Measurements from ENCODE around the gene ASAP3.

Gene ASAP3

GRCh38 chr1:23448846-23449245 lies 35.1 kb downstream of the ASAP3 start:
- DNase-seq = no peak

GRCh38 chr1:23446661-23447310 lies 37.2 kb downstream of the ASAP3 start:
- peak; percentile 33 for DNase-seq

- no peak for DNase-seq
Measured at GRCh38 chr1:23444596-23445390, 39.2 kb downstream of the ASAP3 start.

DNA sequence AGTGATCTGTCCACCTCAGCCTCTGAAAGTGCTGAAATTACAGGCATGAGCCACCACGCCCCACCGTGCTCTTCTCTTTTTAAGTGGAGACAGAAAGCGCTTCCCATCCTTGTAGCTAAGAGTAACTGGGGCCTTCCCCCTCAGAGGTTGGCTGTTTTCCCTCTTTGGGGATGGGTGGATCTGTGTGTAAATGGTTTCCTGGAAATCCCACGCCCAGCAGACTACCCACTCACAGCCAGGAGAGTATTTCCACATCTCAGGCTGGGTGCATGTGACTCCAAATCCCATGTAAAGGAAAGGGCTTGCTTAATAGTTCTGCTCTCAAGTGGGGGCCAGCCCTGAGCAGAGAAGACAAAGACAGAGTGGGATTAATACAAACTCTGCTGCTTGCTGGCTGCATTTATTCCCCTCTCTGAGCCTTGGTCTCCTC lies 39.9 kb downstream of the ASAP3 start:
- no peak for DNase-seq

DNA sequence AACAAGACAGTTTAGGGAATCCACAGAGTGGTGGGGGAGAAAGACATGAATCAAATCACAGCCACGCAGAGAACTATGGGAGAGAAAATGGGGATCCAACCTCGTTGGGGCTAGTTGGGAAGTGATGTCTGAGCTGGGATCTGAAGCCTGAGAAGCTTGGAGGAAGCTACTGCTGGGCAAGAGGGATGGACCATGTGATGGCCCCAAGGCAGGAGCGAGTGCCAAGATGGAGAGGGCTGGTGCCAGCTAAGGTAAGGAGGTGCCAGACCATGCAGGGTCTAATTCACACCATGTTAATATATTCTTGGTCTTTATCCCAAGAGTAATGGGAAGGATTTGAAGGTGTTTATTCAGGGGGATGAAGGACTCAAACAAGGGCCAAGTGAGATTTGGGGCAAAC lies 41.2 kb downstream of the ASAP3 start:
- no peak for DNase-seq

DNA sequence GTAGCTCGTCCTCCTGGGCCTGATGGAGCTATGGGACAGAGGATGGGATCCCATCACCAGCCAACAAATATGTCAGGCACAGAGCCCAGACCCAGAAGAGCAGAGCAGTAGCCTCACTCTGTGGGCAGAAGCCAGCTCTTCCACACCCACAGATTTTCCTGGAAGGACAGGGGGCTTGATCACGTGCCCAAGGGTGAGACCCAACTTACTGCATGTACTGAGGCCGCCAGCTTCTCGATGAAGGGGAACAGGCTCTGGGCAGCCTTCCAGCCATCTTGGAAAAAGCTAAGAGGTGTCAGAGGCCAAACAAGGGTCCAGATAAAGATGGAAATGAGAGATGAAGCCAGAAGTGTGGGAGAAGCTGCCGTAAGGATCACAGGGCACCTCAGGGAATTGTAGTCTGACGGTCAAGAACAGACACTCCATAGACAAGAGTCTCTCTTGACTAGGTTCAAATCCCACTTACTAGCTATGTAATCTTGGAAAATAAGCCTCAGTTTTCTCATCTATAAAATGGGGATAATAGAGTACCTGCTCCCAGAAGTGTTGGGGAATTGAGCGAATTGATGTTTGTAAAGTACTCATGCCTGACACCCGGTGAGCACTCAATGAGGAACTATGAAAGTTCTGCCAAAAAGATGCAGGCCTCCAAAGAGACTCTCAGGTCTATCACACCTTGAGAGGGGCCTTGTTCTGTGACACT lies 42.4 kb downstream of the ASAP3 start:
- no peak for DNase-seq

DNA sequence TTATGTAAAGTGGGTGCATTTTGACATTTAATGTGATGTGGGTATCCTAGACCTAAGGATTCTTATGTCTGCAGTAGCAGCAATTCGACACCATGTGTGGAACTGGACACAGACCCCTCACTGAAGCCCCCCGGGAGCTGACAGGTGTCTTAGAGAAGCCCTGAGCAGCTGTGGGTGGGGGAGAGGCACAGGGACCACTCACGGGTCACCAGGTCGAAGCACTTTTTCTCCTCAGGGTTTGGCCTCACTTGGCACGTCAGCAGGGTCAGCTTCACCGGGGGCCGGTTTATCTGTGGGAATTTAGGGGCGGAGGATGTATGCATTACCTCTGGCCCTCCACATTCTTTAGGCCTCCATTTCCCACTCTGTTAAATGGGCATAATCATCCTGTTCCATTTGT lies 45.4 kb downstream of the ASAP3 start:
- no peak for DNase-seq

DNA sequence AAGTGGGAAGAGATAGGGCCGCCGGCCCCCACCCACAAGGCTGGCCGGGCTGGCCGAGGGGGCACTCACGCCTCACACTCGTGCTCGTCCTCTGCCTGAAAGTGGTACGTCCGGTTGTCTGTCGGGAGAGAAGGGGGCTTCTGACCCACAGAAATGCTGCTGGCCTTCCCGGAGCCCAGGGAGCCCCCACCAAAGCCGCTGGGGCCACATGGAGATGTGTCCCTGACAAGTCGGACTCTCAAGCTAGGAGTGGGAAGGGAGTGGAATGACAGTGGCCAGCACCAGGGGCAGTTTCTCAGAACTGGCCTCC lies 46.7 kb downstream of the ASAP3 start:
- no peak for DNase-seq

- DNase-seq = no peak
Measured at GRCh38 chr1:23436520-23437354, 47.2 kb downstream of the ASAP3 start.

GRCh38 chr1:23434260-23434775 lies 49.7 kb downstream of the ASAP3 start:
- no peak for DNase-seq

GRCh38 chr1:23433122-23433521 lies 50.9 kb downstream of the ASAP3 start:
- DNase-seq = no peak

GRCh38 chr1:23431431-23431830 lies 52.5 kb downstream of the ASAP3 start:
- DNase-seq = no peak

GRCh38 chr1:23430803-23431202 lies 53.2 kb downstream of the ASAP3 start:
- no peak for DNase-seq

DNA sequence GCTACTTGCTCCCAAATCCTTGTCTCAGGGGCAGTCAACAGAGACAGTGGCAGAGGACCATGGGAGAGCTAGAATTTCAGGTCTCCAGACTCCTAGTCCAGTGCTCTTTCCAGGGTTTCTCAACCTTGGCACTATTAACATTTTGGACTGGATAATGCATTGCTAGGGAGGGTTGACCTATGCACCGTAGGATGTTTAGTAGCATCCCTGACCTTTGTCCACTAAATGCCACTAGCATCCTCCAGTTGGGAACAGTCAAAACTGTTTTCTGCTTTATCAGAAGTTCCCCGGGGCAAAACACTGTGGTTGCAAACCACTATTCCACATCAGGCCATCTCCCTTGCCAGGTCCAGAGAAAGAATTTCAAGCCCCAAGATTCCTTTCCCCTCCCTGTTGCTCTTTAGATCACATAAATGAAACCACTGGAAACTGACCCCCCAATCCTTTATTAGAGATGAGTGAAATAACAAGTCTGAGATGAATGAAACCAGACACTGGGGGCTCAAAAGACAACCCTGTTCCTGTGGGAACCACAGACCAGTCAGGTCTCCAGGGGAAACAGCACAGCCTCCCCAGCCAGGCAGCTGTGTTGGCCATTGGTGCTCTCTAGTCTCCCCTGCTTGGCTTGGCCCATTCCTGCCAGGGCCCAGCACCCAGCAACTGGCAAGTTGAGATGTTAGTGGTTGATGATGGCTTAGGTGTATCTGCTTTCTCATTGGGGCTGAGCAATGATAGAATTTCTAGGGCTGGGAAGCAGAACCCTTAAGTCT lies 55.7 kb downstream of the ASAP3 start:
- DNase-seq = no peak

DNA sequence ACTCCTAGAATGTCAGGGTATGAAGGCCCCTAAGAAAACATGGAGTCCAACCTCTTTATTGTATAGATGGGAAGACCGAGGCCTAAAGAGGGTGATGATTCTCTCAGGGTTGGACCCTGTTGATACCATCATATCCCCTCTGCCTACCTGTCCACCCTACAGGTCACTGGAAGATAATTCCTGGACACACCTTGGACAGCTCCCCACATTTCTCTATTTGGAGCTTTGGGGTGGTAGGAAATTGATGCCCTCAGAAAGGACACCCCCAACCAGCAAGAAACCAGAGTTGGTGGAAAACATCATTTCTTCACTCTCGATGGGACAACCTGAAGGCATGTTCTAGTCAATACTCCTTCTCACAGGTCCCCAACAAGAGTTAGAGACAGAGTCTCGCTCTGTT lies 56.4 kb downstream of the ASAP3 start:
- no peak for DNase-seq

DNA sequence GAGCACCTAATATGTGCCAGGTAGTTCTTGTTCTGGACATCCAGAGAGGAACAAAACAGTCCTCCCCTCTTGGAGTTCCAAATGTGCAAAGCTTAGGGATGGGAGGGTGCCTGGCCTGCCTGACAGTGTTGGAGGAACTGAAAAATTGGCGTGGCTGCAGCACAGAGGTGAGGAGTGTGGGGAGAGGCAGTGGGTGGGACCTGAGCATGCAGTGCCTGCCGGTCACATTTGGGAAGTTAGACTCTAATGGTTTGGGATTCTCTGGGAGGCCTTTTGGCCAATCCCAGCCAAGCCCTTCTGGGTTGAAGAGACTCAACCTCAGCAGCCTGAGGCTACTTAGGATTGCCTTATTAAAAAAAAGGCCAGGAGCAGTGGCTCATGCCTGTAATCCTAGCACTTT lies 57.2 kb downstream of the ASAP3 start:
- DNase-seq = no peak

DNA sequence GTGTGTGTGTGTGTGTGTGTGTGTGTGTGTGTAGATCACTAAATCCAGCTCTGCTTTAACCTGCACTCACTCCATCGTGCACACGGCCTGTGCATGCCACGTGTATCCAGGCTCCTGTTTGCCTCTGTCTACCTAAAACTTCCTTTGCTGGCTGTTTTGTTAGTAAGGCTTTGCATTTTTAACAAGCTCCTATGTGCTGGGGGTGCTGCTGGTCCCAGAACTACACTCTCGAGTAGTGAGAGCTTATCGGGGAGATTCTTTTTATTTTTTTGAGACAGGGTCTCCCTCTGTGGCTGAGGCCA lies 58.8 kb downstream of the ASAP3 start:
- no peak for DNase-seq

DNA sequence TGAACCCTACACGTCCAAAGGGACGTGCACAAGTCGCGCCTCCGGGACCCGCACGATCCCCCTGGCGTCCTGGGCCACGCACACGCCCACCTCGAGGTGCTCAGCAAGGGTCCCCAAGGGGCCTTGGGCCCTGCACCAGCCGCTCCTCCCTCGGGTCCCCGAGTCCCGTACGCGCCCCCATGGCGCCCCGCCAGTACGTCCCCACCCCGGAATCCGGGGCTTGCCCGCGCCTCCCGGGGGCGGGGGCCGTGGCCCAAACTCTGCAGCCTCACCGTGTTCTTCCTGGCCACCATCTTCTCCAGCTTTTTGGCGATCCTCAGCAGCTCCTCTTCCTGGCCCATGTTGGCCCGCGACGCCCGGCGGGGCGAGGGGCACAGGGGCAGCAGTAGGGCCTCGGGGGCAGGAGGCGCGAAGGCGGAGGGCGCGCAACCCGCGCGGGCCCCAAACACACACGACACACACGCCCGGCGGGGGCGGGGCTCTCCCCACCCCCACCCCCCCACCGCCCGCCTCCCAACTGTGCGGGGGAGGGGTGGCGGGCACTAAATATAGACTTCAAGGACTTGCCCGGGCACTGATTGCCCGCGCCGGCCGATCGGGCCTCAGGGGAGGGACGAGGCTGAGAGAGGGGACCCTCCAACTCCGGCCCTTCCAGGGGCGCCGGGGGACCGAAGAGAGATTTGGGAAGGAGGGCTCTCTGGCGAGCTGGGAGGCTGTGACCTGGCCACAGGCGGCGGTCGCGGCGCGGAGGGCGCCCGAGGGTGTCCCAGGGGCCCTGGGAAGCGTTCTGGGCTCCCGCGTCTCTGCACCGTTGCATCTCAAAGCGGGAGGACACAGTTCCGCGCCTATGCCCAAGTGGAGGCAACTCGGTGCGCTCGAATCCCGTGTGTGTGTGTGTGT lies 59.4 kb downstream of the ASAP3 start, which contains the start of gene TCEA3:
TCEA3 (minus strand) TSS at position 456 of the 900 bp plus-strand sequence; CDS start at position 341, 115 bp downstream.
- no peak for DNase-seq

- no peak for DNase-seq
Measured at GRCh38 chr1:23423415-23424292, 60.3 kb downstream of the ASAP3 start.

DNA sequence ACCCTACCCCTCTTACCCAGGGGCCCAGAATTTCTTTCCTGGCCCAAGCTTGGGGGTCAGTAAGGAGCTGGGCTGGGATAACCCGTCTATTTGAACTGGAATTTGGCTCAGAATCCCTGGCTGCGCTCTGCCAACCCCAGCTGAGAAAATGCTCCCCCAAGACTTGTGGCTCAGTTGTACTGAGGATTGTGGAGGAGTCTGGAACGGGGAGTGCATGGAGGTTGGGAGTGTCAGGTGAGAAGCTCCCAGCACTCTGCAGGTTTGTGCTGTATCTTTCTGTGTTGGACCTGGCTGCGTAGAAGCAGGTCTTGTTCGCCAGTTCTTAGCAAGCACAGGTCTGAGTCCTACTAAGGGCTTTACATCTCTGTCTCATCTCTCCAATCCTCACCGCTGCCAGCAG lies 61.0 kb downstream of the ASAP3 start:
- no peak for DNase-seq

Measured in NCI-H1092 treated with DMSO at 0.1 percent for 48 hours (cell line).